GM12872 (cell line): Measurements from ENCODE around the gene FBXW4.

Experiments
- CTCF ChIP-seq: IDR thresholded peaks from 3 replicates; pipeline ENCODE4 v1.5.1; 2011; ENCODE audit warnings: low read depth, mild to moderate bottlenecking, low read length, moderate library complexity; ENCODE audit not compliant: insufficient read depth

The FBXW4 gene

GRCh38 chr10:101694674-101695403, at the start of gene FBXW4:
TSS of gene FBXW4 (minus strand) at chr10:101695170. CDS start at chr10:101695105, 65 bp downstream.
- TF ChIP-seq CTCF, result no peak

GRCh38 chr10:101744267-101744666, 49.3 kb upstream of the FBXW4 start:
- TF ChIP-seq CTCF, result no peak

GRCh38 chr10:101741938-101742337, 47.0 kb upstream of the FBXW4 start:
- TF ChIP-seq CTCF, result no peak

- TF ChIP-seq CTCF, result no peak
Measured at GRCh38 chr10:101736666-101737065, 41.7 kb upstream of the FBXW4 start.

- no peak for TF ChIP-seq CTCF
Measured at GRCh38 chr10:101732096-101732495, 37.1 kb upstream of the FBXW4 start.

- TF ChIP-seq CTCF, result no peak
Measured at GRCh38 chr10:101726115-101726387, 31.1 kb upstream of the FBXW4 start.

GRCh38 chr10:101725296-101726114, 30.5 kb upstream of the FBXW4 start:
- no peak for TF ChIP-seq CTCF
